SU-DHL-6 (cell line): ENCODE results near the gene MLKL.

Experiments
- CTCF ChIP-seq: fragments of 200-600 bp; sonication (generic); IDR thresholded peaks from one replicate; pipeline ENCODE4 v1.5.1; 2017; ENCODE audit warnings: antibody characterized with exemption, mild to moderate bottlenecking, low read length, moderate library complexity; ENCODE audit not compliant: insufficient read depth, poor library complexity, severe bottlenecking
- EZH2phosphoT487 ChIP-seq: fragments of 200-600 bp; sonication (generic), shearing (Covaris generic); conservative IDR thresholded peaks from 2 replicates; pipeline ENCODE4 v1.6.1; 2018; ENCODE audit warnings: mild to moderate bottlenecking, antibody characterized with exemption, low read length, moderate library complexity, mixed read lengths

- TF ChIP-seq CTCF, result no peak
- TF ChIP-seq EZH2phosphoT487, result no peak
Observed at GRCh38 chr16:74740795-74741304, 40.2 kb upstream of the MLKL start.
